Coronary artery (tissue), 2 donors: Measurements from ENCODE around the gene DDX24.
A peak's percentile ranks its signal among the peaks of the same experiment; 100 is the strongest.

Source experiments
- DNase-seq: peaks from one replicate; pipeline ENCODE4 v3.0.0-alpha.2; 2017; ENCODE audit warnings: low spot score
- H3K27ac ChIP-seq, 2 donors: fragments of 200-600 bp; sonication (generic); one replicate each; pipeline ENCODE4 v1.5.1; 2016 to 2019
- H3K4me3 ChIP-seq: fragments of 200-600 bp; sonication (generic); 2 replicates; pipeline ENCODE4 v1.5.1; 2016; ENCODE audit warnings: mild to moderate bottlenecking, moderate library complexity
- TF ChIP-seq, protein P1 (sequence below): fragments of 200-600 bp; sonication (generic); IDR thresholded peaks from one replicate; pipeline ENCODE4 v1.5.1; 2019; ENCODE audit warnings: antibody characterized with exemption

The DDX24 gene

DNA sequence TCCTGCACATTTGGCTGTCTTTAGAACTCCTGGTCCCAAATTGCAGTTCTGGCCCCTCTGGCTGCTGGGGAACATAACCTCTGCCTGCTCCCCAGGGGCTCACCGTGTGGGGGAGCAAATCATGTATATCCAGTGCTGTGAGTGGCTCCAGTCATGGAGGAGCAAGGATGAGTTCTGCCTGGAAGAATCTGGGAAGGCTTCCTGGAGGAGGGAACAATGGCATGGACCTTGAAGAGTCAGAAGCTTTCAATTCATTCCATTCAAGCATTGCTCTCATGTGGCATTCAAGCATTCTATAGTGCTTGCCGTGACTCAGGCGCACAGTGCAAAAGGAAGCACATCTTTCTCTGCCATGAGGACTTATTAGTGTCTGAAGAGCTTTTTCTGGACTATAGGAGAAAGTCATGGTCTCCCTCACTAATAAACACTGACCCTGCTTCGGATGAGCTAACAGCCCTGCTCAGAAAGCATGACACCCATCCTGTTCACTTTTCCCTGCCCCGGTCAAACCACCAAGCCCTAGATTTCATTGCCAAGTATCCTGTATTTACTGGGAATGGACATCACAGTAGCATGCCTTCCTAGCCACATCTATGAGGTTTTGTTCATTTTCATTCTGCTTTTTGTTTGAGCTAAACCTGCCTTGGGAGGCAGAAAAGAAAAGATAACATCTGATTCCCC lies 33.0 kb upstream of the DDX24 start:
- peak; percentile 35 for DNase-seq
- Histone ChIP-seq H3K4me3 (peak overlapping the region; percentile 6), H3K27ac (peak overlapping the region in 1 of 2 donors; percentile 68)
- TF ChIP-seq, protein P1, sequence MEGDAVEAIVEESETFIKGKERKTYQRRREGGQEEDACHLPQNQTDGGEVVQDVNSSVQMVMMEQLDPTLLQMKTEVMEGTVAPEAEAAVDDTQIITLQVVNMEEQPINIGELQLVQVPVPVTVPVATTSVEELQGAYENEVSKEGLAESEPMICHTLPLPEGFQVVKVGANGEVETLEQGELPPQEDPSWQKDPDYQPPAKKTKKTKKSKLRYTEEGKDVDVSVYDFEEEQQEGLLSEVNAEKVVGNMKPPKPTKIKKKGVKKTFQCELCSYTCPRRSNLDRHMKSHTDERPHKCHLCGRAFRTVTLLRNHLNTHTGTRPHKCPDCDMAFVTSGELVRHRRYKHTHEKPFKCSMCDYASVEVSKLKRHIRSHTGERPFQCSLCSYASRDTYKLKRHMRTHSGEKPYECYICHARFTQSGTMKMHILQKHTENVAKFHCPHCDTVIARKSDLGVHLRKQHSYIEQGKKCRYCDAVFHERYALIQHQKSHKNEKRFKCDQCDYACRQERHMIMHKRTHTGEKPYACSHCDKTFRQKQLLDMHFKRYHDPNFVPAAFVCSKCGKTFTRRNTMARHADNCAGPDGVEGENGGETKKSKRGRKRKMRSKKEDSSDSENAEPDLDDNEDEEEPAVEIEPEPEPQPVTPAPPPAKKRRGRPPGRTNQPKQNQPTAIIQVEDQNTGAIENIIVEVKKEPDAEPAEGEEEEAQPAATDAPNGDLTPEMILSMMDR = no peak

DNA sequence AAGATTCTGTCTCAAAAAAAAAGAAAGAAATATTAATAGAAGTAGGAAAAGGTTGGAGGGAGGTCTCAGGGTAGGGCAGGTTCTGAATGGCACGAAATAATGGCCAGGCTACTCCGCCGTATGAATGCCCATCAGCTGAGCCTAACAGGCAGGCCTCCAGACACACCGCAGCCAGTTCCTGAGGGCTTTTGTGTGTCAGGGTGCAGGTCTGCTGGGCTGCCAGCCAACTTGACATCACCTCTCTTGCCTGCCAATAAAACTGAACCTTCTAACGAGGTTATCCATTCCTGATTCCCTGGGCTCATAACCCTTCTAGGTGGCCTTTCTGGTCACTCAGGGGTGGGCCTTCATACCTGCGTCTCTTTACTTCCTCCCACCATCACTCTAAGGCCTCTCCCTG lies 32.5 kb upstream of the DDX24 start:
- peak overlapping the region; percentile 10 to 68 for H3K27ac ChIP-seq
- peak; percentile 58 for DNase-seq
- TF ChIP-seq, protein P1 = no peak

DNA sequence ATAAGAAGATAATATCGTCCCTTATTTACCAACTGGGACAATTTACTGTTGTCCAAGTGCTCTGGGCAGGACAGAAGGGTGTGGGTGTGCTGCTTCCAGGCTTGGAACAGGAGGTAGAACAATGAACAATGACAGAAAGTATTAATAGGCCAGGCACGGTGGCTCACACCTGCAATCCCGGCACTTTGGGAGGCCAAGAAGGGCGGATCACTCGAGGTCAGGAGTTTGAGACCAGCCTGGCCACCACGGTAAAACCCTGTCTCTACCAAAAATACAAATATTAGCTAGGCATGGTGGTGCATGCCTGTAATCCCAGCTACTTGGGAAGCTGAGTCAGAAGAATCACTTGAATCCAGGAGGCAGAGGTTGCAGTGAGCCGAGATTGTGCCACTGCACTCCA lies 32.1 kb upstream of the DDX24 start:
- Histone ChIP-seq H3K4me3 (no peak overlapping the region), H3K27ac (peak overlapping the region; percentile 10 to 68)
- DNase-seq = peak; percentile 8
- TF ChIP-seq, protein P1 = no peak

More for the DNA sequence above, 32.5 kb upstream of the DDX24 start:
- no peak overlapping the region for H3K4me3 ChIP-seq

DNA sequence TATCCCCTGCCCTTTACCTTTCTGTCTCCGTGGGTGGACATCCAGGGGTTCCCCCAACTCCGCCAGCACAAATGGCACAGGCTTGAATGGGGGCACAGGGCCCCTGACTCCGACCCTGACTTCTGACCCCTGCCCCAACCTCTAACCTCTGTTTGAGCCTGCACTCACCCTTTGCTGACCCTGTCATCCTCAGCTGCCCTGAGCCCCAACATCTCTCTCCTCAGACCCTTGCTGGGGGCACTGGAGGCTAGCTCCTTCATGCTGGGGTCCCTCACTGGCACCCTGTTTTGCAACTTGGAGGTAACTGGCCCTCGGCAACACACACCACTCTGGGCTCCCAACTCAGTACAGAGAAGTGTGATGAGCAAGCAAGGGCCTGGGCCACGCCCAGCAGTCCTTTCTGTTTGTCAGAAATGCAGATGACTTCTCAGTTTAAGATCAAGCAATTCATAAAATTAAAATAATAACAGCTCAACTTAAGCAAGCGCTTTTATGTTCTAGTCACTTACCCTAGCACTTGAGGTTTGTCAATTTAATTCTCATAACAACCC lies 31.6 kb upstream of the DDX24 start:
- Histone ChIP-seq H3K4me3 (peak overlapping the region; percentile 30), H3K27ac (peak overlapping the region in 1 of 2 donors; percentile 68)
- peak; percentile 35 for DNase-seq
- TF ChIP-seq, protein P1 = no peak

DNA sequence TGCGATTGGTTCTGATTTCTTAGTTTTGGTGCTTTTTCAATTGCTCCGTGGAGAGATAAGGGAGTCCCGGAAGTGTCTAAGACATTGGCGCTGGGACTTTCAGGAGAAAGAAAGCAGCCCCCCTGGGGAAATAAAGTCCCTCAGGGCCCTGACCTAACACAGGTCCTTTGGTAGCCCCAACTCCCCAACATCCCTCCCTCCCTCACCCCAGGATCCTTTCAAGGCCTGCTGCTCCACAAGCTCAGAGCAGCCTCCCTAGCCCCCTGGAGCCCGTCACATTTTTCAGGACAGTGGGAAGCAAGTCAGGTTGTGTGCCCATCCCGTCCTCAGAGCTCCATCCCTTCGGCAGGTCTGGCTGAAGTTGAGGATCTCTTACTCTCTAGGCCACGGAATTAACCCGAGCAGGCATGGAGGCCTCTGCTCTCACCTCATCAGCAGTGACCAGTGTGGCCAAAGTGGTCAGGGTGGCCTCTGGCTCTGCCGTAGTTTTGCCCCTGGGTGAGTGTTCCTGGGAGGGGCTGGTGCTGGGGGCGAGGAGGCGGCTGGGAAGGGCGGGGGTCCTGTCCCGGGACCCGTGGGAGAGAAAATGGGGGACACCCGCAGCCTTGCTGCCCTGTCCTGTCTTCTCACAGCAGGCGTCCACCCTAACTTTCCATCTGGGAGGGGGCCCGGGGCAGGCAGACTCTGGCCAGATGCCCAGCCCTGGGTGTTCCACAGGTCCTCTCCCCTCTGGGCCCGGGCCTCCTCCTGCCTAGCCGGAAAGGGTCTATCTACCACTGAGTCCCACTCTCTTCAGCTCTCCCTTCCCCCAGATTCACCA lies 30.5 kb upstream of the DDX24 start:
- Histone ChIP-seq H3K27ac (peak overlapping the region; percentile 33 to 81), H3K4me3 (peak overlapping the region; percentile 62)
- DNase-seq = peak; percentile 66
- TF ChIP-seq, protein P1 = no peak

DNA sequence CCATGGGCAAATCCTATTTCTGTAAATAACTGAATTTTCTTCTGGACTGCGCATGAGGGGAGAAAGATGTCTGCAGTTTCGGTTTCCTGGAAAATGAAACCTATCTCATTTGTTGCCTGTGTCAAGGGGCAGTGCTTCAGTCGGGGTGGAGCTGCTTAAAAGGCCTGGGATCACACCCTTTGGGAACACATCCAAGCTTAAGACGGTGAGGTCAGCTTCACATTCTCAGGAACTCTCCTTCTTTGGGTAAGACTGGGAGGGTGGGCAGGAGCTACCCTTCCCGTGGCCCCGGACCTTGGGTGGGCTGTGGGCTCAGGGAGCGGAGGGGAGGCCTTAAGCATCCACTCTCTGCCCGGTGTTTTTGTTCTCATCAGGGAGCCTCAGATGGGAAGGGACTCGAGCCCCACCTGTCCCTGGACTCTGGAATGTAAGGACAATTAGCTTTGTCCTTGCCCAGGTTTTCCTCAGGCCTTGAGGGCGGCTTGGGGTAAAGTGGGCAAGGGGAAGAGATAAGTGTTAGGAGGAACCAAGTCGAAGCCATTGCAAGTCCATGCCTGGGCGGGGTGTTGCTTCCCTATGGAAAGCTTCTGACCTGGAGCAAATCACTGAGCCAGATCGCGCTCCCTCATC lies 29.7 kb upstream of the DDX24 start, which contains the start of gene IFI27:
IFI27 (plus strand) TSS at position 185 of the 630 bp plus-strand sequence.
- TF ChIP-seq, protein P1 = no peak
- Histone ChIP-seq H3K27ac (peak within 1 kb of the TSS; percentile 33 to 81), H3K4me3 (peak within 1 kb of the TSS; percentile 62)
- peak; percentile 74 for DNase-seq
